Neuron (in vitro differentiated cells): ENCODE results near the gene GPR137B.

Source experiments
- H2AFZ ChIP-seq: one replicate; pipeline ENCODE4 v1.6.1; 2013; ENCODE audit warnings: low read depth, mild to moderate bottlenecking, inconsistent platforms, low read length, moderate library complexity
- H3K27me3 ChIP-seq: one replicate; pipeline ENCODE4 v1.6.1; 2013; ENCODE audit warnings: low read length; ENCODE audit not compliant: insufficient read depth
- H3K36me3 ChIP-seq: one replicate; pipeline ENCODE4 v1.6.1; 2013; ENCODE audit warnings: low read length; ENCODE audit not compliant: insufficient read depth
- H3K4me1 ChIP-seq: one replicate; pipeline ENCODE4 v1.6.1; 2013; ENCODE audit warnings: low read length; ENCODE audit not compliant: insufficient read depth
- H3K4me3 ChIP-seq: 2 replicates; pipeline ENCODE4 v1.5.1; 2013; ENCODE audit warnings: mild to moderate bottlenecking, low read length, moderate library complexity
- H3K9me3 ChIP-seq: one replicate; pipeline ENCODE4 v1.6.1; 2013; ENCODE audit warnings: low read length

The GPR137B gene

GRCh38 chr1:236107121-236107907 lies 35.0 kb upstream of the GPR137B start:
- H3K27me3 ChIP-seq, result no peaks in the 10 kb centered on the region
- H2AFZ ChIP-seq, result no peak overlapping the region

DNA sequence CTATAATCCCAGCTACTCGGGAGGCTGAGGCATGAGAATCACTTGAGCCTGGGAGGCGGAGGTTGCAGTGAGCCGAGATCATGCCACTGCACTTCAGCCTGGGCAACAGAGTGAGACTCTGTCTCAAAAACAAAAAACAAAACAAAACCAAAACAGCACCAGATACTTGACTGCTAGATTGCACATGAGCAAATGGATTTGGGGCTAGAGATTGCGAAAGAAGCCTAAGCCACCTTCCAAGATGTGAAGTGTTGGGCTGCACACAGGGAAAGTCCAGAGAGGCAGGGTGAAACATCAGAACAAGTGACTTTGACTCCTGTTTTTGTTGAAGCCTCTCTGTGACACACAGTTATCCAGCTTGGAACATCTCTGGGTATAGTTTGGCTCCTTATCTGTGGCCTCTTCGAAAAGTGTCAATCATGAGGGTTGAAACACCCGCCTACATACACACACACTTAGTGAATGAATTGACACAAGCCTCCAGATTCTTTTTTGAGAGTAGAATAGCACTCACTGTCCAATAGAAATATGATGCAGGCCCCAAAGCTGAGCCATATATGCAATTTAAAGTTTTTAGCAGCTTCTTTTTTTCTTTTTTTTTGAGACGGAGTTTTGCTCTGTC lies 34.2 kb upstream of the GPR137B start:
- H3K27me3 ChIP-seq, result no peaks in the 10 kb centered on the region
- no peaks in the 10 kb centered on the region for H3K36me3 ChIP-seq
- H3K4me3 ChIP-seq, result no peak overlapping the region
- no peaks in the 10 kb centered on the region for H3K9me3 ChIP-seq
- H2AFZ ChIP-seq, result no peak overlapping the region
- no peaks in the 10 kb centered on the region for H3K4me1 ChIP-seq

More at GRCh38 chr1:236107121-236107907, 35.0 kb upstream of the GPR137B start:
- H3K4me1 ChIP-seq, result no peaks in the 10 kb centered on the region
- H3K9me3 ChIP-seq, result no peaks in the 10 kb centered on the region
- no peaks in the 10 kb centered on the region for H3K36me3 ChIP-seq
- no peak overlapping the region for H3K4me3 ChIP-seq

- H3K9me3 ChIP-seq, result no peaks in the 10 kb centered on the region
- no peaks in the 10 kb centered on the region for H3K4me1 ChIP-seq
- H3K36me3 ChIP-seq, result no peaks in the 10 kb centered on the region
- H2AFZ ChIP-seq, result no peak overlapping the region
- H3K27me3 ChIP-seq, result no peaks in the 10 kb centered on the region
- H3K4me3 ChIP-seq, result no peak overlapping the region
Observed at GRCh38 chr1:236110137-236110536, 32.2 kb upstream of the GPR137B start.

DNA sequence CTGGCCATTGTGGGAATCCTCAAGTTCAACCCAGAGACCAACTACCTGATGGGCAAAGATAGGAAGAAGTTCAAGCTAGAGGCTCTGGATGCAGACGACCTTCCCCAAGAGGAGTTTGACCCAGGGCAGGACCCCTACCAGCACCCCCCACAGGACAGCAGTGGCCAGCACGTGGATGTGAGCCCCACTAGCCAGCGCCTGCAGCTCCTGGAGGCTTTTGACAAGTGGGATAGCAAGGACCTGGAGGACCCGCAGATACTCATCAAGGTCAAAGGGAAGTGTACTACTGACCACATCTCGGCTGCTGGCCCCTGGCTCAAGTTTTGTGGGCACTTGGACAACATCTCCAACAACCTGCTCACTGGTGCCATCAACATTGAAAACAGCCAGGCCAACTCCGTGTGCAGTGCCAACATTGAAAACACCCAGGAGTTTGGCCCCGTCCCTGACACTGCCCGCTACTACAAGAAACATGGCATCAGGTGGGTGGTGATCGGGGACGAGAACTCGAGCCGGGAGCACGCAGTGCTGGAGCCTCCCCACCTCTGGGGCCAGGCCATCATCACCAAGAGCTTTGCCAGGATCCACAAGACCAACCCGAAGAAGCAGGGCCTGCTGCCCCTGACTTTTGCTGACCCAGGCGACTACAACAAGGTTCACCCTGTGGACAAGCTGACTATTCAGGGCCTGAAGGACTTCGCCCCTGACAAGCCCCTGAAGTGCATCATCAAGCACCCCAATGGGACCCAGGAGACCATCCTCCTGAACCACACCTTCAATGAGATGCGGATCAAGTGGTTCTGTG lies 30.6 kb upstream of the GPR137B start:
- H3K27me3 ChIP-seq, result no peaks in the 10 kb centered on the region
- no peaks in the 10 kb centered on the region for H3K36me3 ChIP-seq
- H2AFZ ChIP-seq, result no peak overlapping the region
- H3K4me3 ChIP-seq, result no peak overlapping the region
- H3K4me1 ChIP-seq, result no peaks in the 10 kb centered on the region
- no peaks in the 10 kb centered on the region for H3K9me3 ChIP-seq

GRCh38 chr1:236112332-236112627 lies 30.1 kb upstream of the GPR137B start:
- Histone ChIP-seq H3K27me3 (no peaks in the 10 kb centered on the region), H3K9me3 (no peaks in the 10 kb centered on the region), H3K4me1 (no peaks in the 10 kb centered on the region), H2AFZ (no peak overlapping the region), H3K36me3 (no peaks in the 10 kb centered on the region), H3K4me3 (no peak overlapping the region)

GRCh38 chr1:236113324-236114032 lies 28.9 kb upstream of the GPR137B start:
- H3K27me3 ChIP-seq, result no peaks in the 10 kb centered on the region
- H3K4me1 ChIP-seq, result no peaks in the 10 kb centered on the region
- no peak overlapping the region for H2AFZ ChIP-seq
- no peak overlapping the region for H3K4me3 ChIP-seq
- no peaks in the 10 kb centered on the region for H3K9me3 ChIP-seq
- no peaks in the 10 kb centered on the region for H3K36me3 ChIP-seq

GRCh38 chr1:236114076-236114747 lies 28.1 kb upstream of the GPR137B start:
- no peaks in the 10 kb centered on the region for H3K36me3 ChIP-seq
- H3K27me3 ChIP-seq, result no peaks in the 10 kb centered on the region
- H3K9me3 ChIP-seq, result no peaks in the 10 kb centered on the region
- H3K4me1 ChIP-seq, result no peaks in the 10 kb centered on the region
- no peak overlapping the region for H3K4me3 ChIP-seq
- no peak overlapping the region for H2AFZ ChIP-seq

DNA sequence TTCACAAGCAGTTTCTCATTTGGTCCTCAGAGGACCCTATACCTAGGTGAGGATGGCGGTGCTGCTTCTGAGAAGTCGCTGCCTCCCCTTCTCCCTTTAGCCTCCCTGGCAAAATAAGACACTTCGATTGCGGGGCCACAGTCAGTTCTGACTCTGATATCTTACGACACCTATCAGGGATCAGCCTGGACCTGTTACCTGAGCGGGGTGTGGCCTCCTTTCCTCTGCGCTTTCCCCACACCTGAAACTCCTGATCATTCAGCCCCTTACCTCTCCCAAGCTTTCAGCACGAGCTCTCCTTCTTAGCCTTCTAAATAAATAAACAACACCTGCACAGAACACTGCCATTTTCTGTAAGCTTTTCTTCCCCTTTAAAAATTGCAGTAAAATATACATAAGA lies 24.6 kb upstream of the GPR137B start:
- Histone ChIP-seq H3K36me3 (no peaks in the 10 kb centered on the region), H3K9me3 (no peaks in the 10 kb centered on the region), H3K27me3 (no peaks in the 10 kb centered on the region), H2AFZ (no peak overlapping the region), H3K4me1 (no peaks in the 10 kb centered on the region), H3K4me3 (no peak overlapping the region)

DNA sequence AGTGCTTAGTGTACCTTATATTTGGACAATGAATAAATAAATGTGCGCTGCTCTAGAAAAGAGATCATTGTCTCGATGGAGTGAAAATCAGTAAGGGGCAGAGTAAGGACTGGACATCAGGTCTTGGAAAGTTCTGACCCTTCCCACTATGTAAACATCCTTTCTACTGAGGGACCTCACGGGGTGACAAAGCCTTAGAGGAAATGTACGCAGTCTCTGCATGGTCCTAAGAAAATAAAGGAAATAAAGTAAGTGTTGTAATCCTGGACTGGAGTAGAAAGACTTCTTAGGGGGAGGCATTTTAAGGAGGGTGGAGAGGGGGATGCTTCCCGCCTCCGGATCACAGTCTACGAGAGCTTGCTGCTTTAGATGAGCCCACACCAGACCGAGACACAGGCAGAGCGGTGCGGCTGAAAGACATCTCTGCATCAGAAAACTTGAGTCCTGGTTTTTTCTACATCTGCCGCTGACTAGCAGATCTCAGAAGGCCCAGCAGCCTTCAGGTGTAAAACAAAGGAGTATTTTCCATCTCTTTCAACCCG lies 22.3 kb upstream of the GPR137B start:
- Histone ChIP-seq H3K27me3 (no peaks in the 10 kb centered on the region), H3K4me1 (no peaks in the 10 kb centered on the region), H3K9me3 (no peaks in the 10 kb centered on the region), H3K4me3 (no peak overlapping the region), H3K36me3 (no peaks in the 10 kb centered on the region), H2AFZ (no peak overlapping the region)

DNA sequence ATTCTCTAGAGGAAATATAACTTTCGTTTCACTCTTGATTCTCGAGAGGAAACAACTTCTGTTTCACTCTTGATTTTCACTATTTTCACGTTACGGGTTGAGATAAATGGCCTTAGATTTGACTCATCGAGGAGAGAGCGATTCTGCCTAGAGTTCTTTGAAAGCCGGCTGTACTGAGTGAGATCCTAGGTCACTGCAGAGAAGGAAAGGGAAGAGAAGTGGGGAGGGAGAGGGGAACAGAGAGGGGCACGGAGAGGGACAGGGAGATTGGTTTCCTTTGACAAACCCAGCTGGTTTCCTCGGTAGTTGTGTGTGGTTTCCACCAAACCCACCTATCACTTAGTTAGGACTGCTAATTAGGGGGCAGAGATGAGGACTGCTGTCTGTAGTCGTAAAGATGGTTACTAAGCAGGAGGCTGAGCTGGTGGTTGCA lies 21.6 kb upstream of the GPR137B start:
- H2AFZ ChIP-seq, result no peak overlapping the region
- no peaks in the 10 kb centered on the region for H3K9me3 ChIP-seq
- no peaks in the 10 kb centered on the region for H3K27me3 ChIP-seq
- no peaks in the 10 kb centered on the region for H3K4me1 ChIP-seq
- no peaks in the 10 kb centered on the region for H3K36me3 ChIP-seq
- no peak overlapping the region for H3K4me3 ChIP-seq

- Histone ChIP-seq H2AFZ (no peak overlapping the region), H3K4me3 (no peak overlapping the region), H3K27me3 (no peaks in the 10 kb centered on the region), H3K9me3 (no peaks in the 10 kb centered on the region), H3K36me3 (no peaks in the 10 kb centered on the region), H3K4me1 (no peaks in the 10 kb centered on the region)
Observed at GRCh38 chr1:236122176-236122575, 20.2 kb upstream of the GPR137B start.

GRCh38 chr1:236123563-236123962 lies 18.8 kb upstream of the GPR137B start:
- H3K27me3 ChIP-seq, result no peaks in the 10 kb centered on the region
- no peak overlapping the region for H3K4me3 ChIP-seq
- H3K9me3 ChIP-seq, result no peaks in the 10 kb centered on the region
- H3K36me3 ChIP-seq, result no peaks in the 10 kb centered on the region
- peaks cover under 1% of the 10 kb centered on the region for H3K4me1 ChIP-seq
- H2AFZ ChIP-seq, result no peak overlapping the region
